Measurements from ENCODE around the gene ISLR.
A peak's percentile ranks its signal among the peaks of the same experiment; 100 is the strongest.

Gene ISLR

GRCh38 chr15:74211656-74212055, 38.1 kb downstream of the ISLR start:
- peaks cover 21% of the 10 kb centered on the region for H3K27me3 ChIP-seq (ENCODE audit: control insufficient read depth, insufficient read depth, low read length)
- peaks cover 17% of the 10 kb centered on the region for H3K4me1 ChIP-seq (ENCODE audit: control insufficient read depth, insufficient read depth, low read length)
- H3K9me3 ChIP-seq (replicated peaks; ENCODE audit: low read length), result no peaks in the 10 kb centered on the region

DNA sequence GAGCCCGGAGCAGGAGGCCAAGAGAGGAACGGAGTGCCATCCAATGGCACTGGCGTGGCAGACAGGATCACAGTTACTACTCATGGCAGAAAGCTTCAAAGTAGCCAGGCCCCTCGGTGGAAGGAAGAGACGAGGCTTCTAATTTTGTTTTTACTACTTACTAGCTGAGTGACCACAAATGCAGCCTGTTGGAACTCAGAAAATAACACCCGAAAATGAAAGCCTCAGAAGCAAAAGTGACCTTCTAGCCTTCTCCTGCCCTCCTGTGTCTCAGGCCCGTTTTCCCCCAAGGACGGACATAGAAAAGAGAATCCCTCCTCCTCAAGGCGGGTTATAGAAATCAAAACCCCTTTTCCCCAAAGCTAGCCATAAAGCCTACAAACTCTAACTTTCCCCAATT, 39.0 kb downstream of the ISLR start:
- H3K9me3 ChIP-seq (replicated peaks; ENCODE audit: low read length), result no peaks in the 10 kb centered on the region
- no peak overlapping the region for H3K9ac ChIP-seq (ENCODE audit: low read depth, low read length)
- no peak overlapping the region for H3K4me2 ChIP-seq (ENCODE audit: low read length)
- H3K27me3 ChIP-seq (ENCODE audit: control insufficient read depth, insufficient read depth, low read length), result peaks cover 17% of the 10 kb centered on the region
- H3K4me3 ChIP-seq (ENCODE audit: low read length), result no peak overlapping the region
- H3K36me3 ChIP-seq (ENCODE audit: insufficient read depth, low read length), result no peaks in the 10 kb centered on the region
- peaks cover 17% of the 10 kb centered on the region for H3K4me1 ChIP-seq (ENCODE audit: control insufficient read depth, insufficient read depth, low read length)

More at GRCh38 chr15:74211656-74212055, 38.1 kb downstream of the ISLR start:
- H3K4me3 ChIP-seq (ENCODE audit: low read length), result no peak overlapping the region
- no peak overlapping the region for H3K9ac ChIP-seq (ENCODE audit: low read depth, low read length)
- H3K36me3 ChIP-seq (ENCODE audit: insufficient read depth, low read length), result no peaks in the 10 kb centered on the region
- H3K4me2 ChIP-seq (ENCODE audit: low read length), result no peak overlapping the region

DNA sequence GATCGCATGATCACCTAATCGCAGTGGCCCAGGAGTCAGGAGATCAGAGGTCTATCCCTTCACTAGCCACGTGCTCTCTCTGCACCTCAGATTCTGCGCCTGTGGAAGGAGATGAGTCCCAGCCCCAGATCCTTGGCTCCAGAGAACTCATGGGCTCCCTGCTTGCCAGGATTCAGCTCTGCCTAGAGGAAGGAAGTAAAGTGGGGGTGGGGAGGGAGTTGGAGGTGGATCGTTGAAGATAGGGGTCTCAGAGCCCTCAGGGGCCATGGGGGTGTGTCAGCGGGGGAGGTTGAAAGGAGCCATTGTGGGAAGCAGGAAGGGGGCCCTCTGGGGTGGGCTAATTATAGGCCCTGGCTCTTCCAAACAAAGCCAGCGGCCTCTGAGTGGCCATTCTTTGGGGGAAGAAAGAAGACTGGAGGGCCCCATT, 40.4 kb downstream of the ISLR start:
- Histone ChIP-seq H3K9ac (ENCODE audit: low read depth, low read length) (no peak overlapping the region), H3K36me3 (ENCODE audit: insufficient read depth, low read length) (no peaks in the 10 kb centered on the region), H3K4me3 (ENCODE audit: low read length) (no peak overlapping the region), H3K4me1 (ENCODE audit: control insufficient read depth, insufficient read depth, low read length) (peaks cover 16% of the 10 kb centered on the region), H3K9me3 (replicated peaks; ENCODE audit: low read length) (no peaks in the 10 kb centered on the region), H3K4me2 (ENCODE audit: low read length) (no peak overlapping the region), H3K27me3 (ENCODE audit: control insufficient read depth, insufficient read depth, low read length) (peaks cover 13% of the 10 kb centered on the region)

GRCh38 chr15:74214324-74215021, 41.0 kb downstream of the ISLR start:
- Histone ChIP-seq H3K4me2 (ENCODE audit: low read length) (peak overlapping the region; percentile 2), H3K27me3 (ENCODE audit: control insufficient read depth, insufficient read depth, low read length) (peaks cover 19% of the 10 kb centered on the region), H3K9ac (ENCODE audit: low read depth, low read length) (no peak overlapping the region), H3K9me3 (replicated peaks; ENCODE audit: low read length) (no peaks in the 10 kb centered on the region), H3K36me3 (ENCODE audit: insufficient read depth, low read length) (no peaks in the 10 kb centered on the region), H3K4me1 (ENCODE audit: control insufficient read depth, insufficient read depth, low read length) (peaks cover 12% of the 10 kb centered on the region), H3K4me3 (ENCODE audit: low read length) (no peak overlapping the region)

DNA sequence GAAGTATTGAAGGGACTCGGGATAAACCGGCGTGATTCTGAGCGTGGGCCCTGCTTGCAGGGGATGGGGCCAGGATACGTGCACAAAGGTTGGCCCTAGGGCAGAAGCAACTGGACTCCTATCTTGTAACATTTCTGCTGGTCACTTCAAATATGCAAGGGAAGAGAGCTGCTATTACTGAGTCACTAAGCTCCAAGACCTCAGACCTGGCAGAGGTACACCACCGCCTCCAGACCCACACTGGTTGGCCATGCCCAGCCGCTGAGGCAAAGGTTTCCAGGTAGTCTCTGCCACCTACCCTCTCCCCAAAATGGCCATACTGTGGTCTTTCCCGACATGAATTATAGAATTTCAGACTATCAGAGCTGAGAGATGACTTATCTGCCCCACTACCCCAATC, 42.4 kb downstream of the ISLR start:
- peaks cover 12% of the 10 kb centered on the region for H3K4me1 ChIP-seq (ENCODE audit: control insufficient read depth, insufficient read depth, low read length)
- peaks cover 34% of the 10 kb centered on the region for H3K27me3 ChIP-seq (ENCODE audit: control insufficient read depth, insufficient read depth, low read length)

GRCh38 chr15:74216949-74217348, 43.4 kb downstream of the ISLR start:
- Histone ChIP-seq H3K4me1 (ENCODE audit: control insufficient read depth, insufficient read depth, low read length) (peaks cover 12% of the 10 kb centered on the region), H3K27me3 (ENCODE audit: control insufficient read depth, insufficient read depth, low read length) (peaks cover 44% of the 10 kb centered on the region), H3K4me3 (ENCODE audit: low read length) (no peak overlapping the region), H3K4me2 (ENCODE audit: low read length) (no peak overlapping the region), H3K9me3 (replicated peaks; ENCODE audit: low read length) (no peaks in the 10 kb centered on the region), H3K36me3 (ENCODE audit: insufficient read depth, low read length) (no peaks in the 10 kb centered on the region), H3K9ac (ENCODE audit: low read depth, low read length) (no peak overlapping the region)

More for the DNA sequence above, 42.4 kb downstream of the ISLR start:
- Histone ChIP-seq H3K9ac (ENCODE audit: low read depth, low read length) (no peak overlapping the region), H3K36me3 (ENCODE audit: insufficient read depth, low read length) (no peaks in the 10 kb centered on the region), H3K9me3 (replicated peaks; ENCODE audit: low read length) (no peaks in the 10 kb centered on the region), H3K4me2 (ENCODE audit: low read length) (no peak overlapping the region), H3K4me3 (ENCODE audit: low read length) (no peak overlapping the region)

DNA sequence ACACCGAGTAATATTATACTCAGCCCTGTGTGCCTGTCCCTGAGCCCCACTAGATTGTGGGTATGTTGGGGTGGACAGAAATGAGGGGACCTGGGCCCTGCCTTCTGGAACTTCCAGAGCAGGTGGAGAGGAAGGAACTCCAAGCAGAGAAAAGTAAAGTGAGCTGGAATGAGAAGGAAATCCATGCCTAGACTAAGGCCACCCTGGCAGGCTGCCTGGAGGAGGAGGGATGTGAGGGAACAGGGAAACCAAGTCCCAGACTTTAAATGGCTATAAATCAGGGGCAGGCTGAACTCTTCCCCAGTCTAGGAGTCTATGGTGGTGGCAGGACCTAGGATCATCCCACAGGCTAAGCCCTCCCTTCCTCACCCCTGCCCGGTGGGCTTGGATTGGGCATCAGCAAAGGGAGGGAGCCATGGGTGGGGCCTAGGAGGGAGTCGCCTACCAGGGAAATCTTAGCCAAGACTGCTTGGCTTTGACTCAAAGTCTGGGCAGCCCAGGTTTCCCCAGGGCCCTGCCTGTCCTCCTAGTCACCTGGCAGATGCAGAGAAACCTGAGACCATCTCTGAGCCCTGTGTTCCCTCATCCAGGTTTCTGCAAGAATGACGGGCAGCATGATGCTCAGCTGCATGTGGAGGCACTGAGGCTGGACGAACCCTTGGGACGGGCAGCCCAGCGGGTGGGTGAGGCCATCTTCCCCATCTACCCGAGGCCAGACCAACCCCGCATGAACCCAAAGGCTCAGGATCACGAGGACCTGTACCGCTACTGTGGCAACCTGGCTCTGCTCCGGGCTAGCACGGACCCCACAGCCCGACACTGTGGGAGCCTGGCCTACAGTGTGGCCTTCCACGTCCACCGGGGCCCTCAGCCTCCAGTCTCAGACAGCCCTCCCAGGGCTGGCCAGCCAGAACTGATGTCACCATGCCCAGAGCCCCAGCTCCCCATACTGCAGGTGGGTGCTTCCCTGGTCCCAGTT, 44.7 kb downstream of the ISLR start:
- Histone ChIP-seq H3K27me3 (ENCODE audit: control insufficient read depth, insufficient read depth, low read length) (peaks cover 54% of the 10 kb centered on the region), H3K36me3 (ENCODE audit: insufficient read depth, low read length) (no peaks in the 10 kb centered on the region), H3K4me1 (ENCODE audit: control insufficient read depth, insufficient read depth, low read length) (peaks cover 12% of the 10 kb centered on the region), H3K4me3 (ENCODE audit: low read length) (no peak overlapping the region), H3K4me2 (ENCODE audit: low read length) (no peak overlapping the region), H3K9me3 (replicated peaks; ENCODE audit: low read length) (no peaks in the 10 kb centered on the region), H3K9ac (ENCODE audit: low read depth, low read length) (no peak overlapping the region)

GRCh38 chr15:74220475-74221248, 47.2 kb downstream of the ISLR start:
- Histone ChIP-seq H3K9me3 (replicated peaks; ENCODE audit: low read length) (no peaks in the 10 kb centered on the region), H3K27me3 (ENCODE audit: control insufficient read depth, insufficient read depth, low read length) (peaks cover 60% of the 10 kb centered on the region), H3K9ac (ENCODE audit: low read depth, low read length) (no peak overlapping the region), H3K4me2 (ENCODE audit: low read length) (no peak overlapping the region), H3K36me3 (ENCODE audit: insufficient read depth, low read length) (no peaks in the 10 kb centered on the region), H3K4me3 (ENCODE audit: low read length) (no peak overlapping the region), H3K4me1 (ENCODE audit: control insufficient read depth, insufficient read depth, low read length) (no peaks in the 10 kb centered on the region)

GRCh38 chr15:74221399-74222239, 48.1 kb downstream of the ISLR start:
- H3K4me1 ChIP-seq (ENCODE audit: control insufficient read depth, insufficient read depth, low read length), result no peaks in the 10 kb centered on the region
- H3K27me3 ChIP-seq (ENCODE audit: control insufficient read depth, insufficient read depth, low read length), result peaks cover 63% of the 10 kb centered on the region

GRCh38 chr15:74222240-74223119, 49.0 kb downstream of the ISLR start:
- Histone ChIP-seq H3K9me3 (replicated peaks; ENCODE audit: low read length) (no peaks in the 10 kb centered on the region), H3K4me2 (ENCODE audit: low read length) (no peak overlapping the region), H3K27me3 (ENCODE audit: control insufficient read depth, insufficient read depth, low read length) (peaks cover 69% of the 10 kb centered on the region), H3K4me1 (ENCODE audit: control insufficient read depth, insufficient read depth, low read length) (no peaks in the 10 kb centered on the region), H3K4me3 (ENCODE audit: low read length) (no peak overlapping the region), H3K36me3 (ENCODE audit: insufficient read depth, low read length) (no peaks in the 10 kb centered on the region), H3K9ac (ENCODE audit: low read depth, low read length) (no peak overlapping the region)

More at GRCh38 chr15:74221399-74222239, 48.1 kb downstream of the ISLR start:
- H3K4me2 ChIP-seq (ENCODE audit: low read length), result no peak overlapping the region
- no peak overlapping the region for H3K4me3 ChIP-seq (ENCODE audit: low read length)
- no peaks in the 10 kb centered on the region for H3K36me3 ChIP-seq (ENCODE audit: insufficient read depth, low read length)
- H3K9ac ChIP-seq (ENCODE audit: low read depth, low read length), result no peak overlapping the region
- H3K9me3 ChIP-seq (replicated peaks; ENCODE audit: low read length), result no peaks in the 10 kb centered on the region

Measured in skeletal muscle satellite cell (primary cell).